ENCODE measurements around the gene SCRN1.

The SCRN1 gene

GRCh38 chr7:30003098-30003497 lies 13.5 kb upstream of the SCRN1 start:
- no peak for DNase-seq

- DNase-seq: peak in 1 of 2 donors; percentile 44
Observed at GRCh38 chr7:30001998-30002397, 12.4 kb upstream of the SCRN1 start.

- DNase-seq: no peak
Observed at GRCh38 chr7:29998489-29998888, 8.9 kb upstream of the SCRN1 start.

GRCh38 chr7:29996321-29996720 lies 6.7 kb upstream of the SCRN1 start:
- DNase-seq: no peak

GRCh38 chr7:29995652-29996051 lies 6.1 kb upstream of the SCRN1 start:
- DNase-seq: no peak

GRCh38 chr7:29993140-29993539 lies 3.5 kb upstream of the SCRN1 start:
- DNase-seq: no peak

- no peak for DNase-seq
Observed at GRCh38 chr7:29991937-29992336, 2.3 kb upstream of the SCRN1 start.

GRCh38 chr7:29990931-29991330 lies 1.3 kb upstream of the SCRN1 start:
- no peak for DNase-seq

GRCh38 chr7:29988424-29989256 lies 961 bp downstream of the SCRN1 start:
- DNase-seq: peak; percentile 35 to 46

- peak; percentile 84 to 86 for DNase-seq
Observed at GRCh38 chr7:29987811-29988317, 1.7 kb downstream of the SCRN1 start.

GRCh38 chr7:29987083-29987482 lies 2.5 kb downstream of the SCRN1 start:
- peak; percentile 37 to 42 for DNase-seq

- no peak for DNase-seq
Observed at GRCh38 chr7:29980151-29980550, 9.4 kb downstream of the SCRN1 start.

GRCh38 chr7:29977886-29978651 lies 11.5 kb downstream of the SCRN1 start:
- no peak for DNase-seq

- peak; percentile 29 to 50 for DNase-seq
Observed at GRCh38 chr7:29976673-29977415, 12.8 kb downstream of the SCRN1 start.

GRCh38 chr7:29976266-29976665 lies 13.3 kb downstream of the SCRN1 start:
- no peak for DNase-seq

- DNase-seq: no peak
Observed at GRCh38 chr7:29975561-29975960, 14.0 kb downstream of the SCRN1 start.

GRCh38 chr7:29974286-29974685 lies 15.3 kb downstream of the SCRN1 start:
- no peak for DNase-seq

GRCh38 chr7:29972315-29972669 lies 17.3 kb downstream of the SCRN1 start:
- no peak for DNase-seq

GRCh38 chr7:29971566-29972314 lies 17.9 kb downstream of the SCRN1 start:
- DNase-seq: no peak

- DNase-seq: no peak
Observed at GRCh38 chr7:29970158-29970557, 19.4 kb downstream of the SCRN1 start.

GRCh38 chr7:29969738-29970137 lies 19.9 kb downstream of the SCRN1 start:
- no peak for DNase-seq

- no peak for DNase-seq
Observed at GRCh38 chr7:29968683-29969395, 20.8 kb downstream of the SCRN1 start.
